Myocyte (in vitro differentiated cells): ENCODE results near the gene UNC13D. TPM values are rescaled to one million over a fixed set of nuclear protein-coding genes. Genes with fewer than 3 reads are reported as not detected.

Source experiments
- DNase-seq: peaks from one replicate; pipeline ENCODE4 v3.0.0-alpha.2; 2012; ENCODE audit warnings: low read depth
- total RNA-seq: library from RNA; depleted of rRNA; stranded (reverse); fragments of >200 nt; gene quantifications from 2 replicates; pipeline ENCODE4 v1.2.3, GENCODE V29; 2014

The UNC13D gene
- total RNA-seq, 1 donor from 2014 or later: 1.9 TPM

- no peak for DNase-seq
These were observed 8.6 kb downstream of the UNC13D start for GRCh38 chr17:75835654-75835987.

- peak; percentile 36 for DNase-seq
These were observed 9.1 kb downstream of the UNC13D start for GRCh38 chr17:75834928-75835653.

- DNase-seq: peak; percentile 94
These were observed 9.8 kb downstream of the UNC13D start for GRCh38 chr17:75834279-75834920.

GRCh38 chr17:75832652-75833400 is 11.4 kb downstream of the UNC13D start:
- no peak for DNase-seq

GRCh38 chr17:75832164-75832651 is 12.0 kb downstream of the UNC13D start:
- DNase-seq: peak; percentile 61

GRCh38 chr17:75831032-75831571 is 13.1 kb downstream of the UNC13D start:
- DNase-seq: no peak

- DNase-seq: no peak
These were observed 13.8 kb downstream of the UNC13D start for GRCh38 chr17:75830164-75831031.

- no peak for DNase-seq
These were observed 14.5 kb downstream of the UNC13D start for GRCh38 chr17:75829747-75830146.

- no peak for DNase-seq
These were observed 15.5 kb downstream of the UNC13D start for GRCh38 chr17:75828741-75829140.

- DNase-seq: no peak
These were observed 16.2 kb downstream of the UNC13D start for GRCh38 chr17:75828076-75828400.

- DNase-seq: peak; percentile 59
These were observed 16.7 kb downstream of the UNC13D start for GRCh38 chr17:75827308-75828075.

GRCh38 chr17:75826561-75827307 is 17.5 kb downstream of the UNC13D start:
- DNase-seq: no peak

GRCh38 chr17:75825748-75826370 is 18.3 kb downstream of the UNC13D start:
- no peak for DNase-seq

GRCh38 chr17:75825149-75825552 is 19.1 kb downstream of the UNC13D start:
- no peak for DNase-seq

GRCh38 chr17:75824666-75825065 is 19.5 kb downstream of the UNC13D start:
- DNase-seq: no peak

- DNase-seq: no peak
These were observed 20.1 kb downstream of the UNC13D start for GRCh38 chr17:75824050-75824552.

GRCh38 chr17:75823257-75824041 is 20.8 kb downstream of the UNC13D start:
- DNase-seq: no peak

- no peak for DNase-seq
These were observed 21.4 kb downstream of the UNC13D start for GRCh38 chr17:75822800-75823166.
